GM23338 (cell line): ENCODE measurements around the gene CWC27.

Experiments used
- CREB1 ChIP-seq: fragments of 250-450 bp; sonication (Bioruptor Pico); IDR thresholded peaks from 2 replicates; pipeline ENCODE4 v1.5.0; 2020; ENCODE audit warnings: low read depth, mild to moderate bottlenecking, moderate library complexity
- EZH2 ChIP-seq: fragments of 200-600 bp; sonication (generic); IDR thresholded peaks from one replicate; pipeline ENCODE4 v1.8.0; 2017; ENCODE audit warnings: antibody characterized with exemption, mild to moderate bottlenecking, low read depth; ENCODE audit not compliant: unreplicated experiment
- EZH2phosphoT487 ChIP-seq: fragments of 200-600 bp; sonication (generic); IDR thresholded peaks from one replicate; pipeline ENCODE4 v1.8.1; 2018; ENCODE audit warnings: antibody characterized with exemption; ENCODE audit not compliant: unreplicated experiment
- TF ChIP-seq, protein P1 (sequence below), 2 experiments: fragments of 200-600 bp in 1 of 2; sonication (generic) in 1 of 2; conservative IDR thresholded peaks; 2 replicates each; pipeline versions ENCODE4 v1.5.1 to v1.6.1; 2016 to 2017; ENCODE audit warnings: antibody characterized with exemption in 2 of 2, low read depth in 2 of 2, mild to moderate bottlenecking in 2 of 2, moderate library complexity in 1 of 2

DNA sequence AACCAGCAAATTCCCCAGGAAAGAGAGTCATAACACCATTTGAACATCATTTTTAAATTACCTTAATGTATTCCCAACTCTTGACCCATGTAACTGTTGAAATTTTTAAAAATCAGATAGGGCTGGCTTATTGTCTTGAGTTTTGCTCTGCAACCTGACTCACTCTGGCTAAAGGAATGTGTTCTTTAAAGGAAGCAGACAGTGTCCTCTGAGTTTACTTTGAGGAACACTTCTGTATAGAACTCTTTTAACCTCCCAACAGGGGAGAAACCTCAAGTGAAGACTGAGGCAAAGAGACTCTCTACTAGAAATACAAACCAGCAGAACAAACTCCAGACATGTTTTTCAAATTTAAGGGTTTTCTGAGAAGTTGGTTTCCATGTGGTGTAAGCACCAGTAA is 248.9 kb downstream of the CWC27 start:
- TF ChIP-seq, protein P1, sequence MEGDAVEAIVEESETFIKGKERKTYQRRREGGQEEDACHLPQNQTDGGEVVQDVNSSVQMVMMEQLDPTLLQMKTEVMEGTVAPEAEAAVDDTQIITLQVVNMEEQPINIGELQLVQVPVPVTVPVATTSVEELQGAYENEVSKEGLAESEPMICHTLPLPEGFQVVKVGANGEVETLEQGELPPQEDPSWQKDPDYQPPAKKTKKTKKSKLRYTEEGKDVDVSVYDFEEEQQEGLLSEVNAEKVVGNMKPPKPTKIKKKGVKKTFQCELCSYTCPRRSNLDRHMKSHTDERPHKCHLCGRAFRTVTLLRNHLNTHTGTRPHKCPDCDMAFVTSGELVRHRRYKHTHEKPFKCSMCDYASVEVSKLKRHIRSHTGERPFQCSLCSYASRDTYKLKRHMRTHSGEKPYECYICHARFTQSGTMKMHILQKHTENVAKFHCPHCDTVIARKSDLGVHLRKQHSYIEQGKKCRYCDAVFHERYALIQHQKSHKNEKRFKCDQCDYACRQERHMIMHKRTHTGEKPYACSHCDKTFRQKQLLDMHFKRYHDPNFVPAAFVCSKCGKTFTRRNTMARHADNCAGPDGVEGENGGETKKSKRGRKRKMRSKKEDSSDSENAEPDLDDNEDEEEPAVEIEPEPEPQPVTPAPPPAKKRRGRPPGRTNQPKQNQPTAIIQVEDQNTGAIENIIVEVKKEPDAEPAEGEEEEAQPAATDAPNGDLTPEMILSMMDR (conservative IDR thresholded peaks at IDR 0.05; ENCODE audit: low read depth in 2 of 2): no peak
- TF ChIP-seq CREB1 (CRISPR knock-in tag) (no peak), EZH2 (no peak), EZH2phosphoT487 (no peak)
